NCI-H2107 treated with DMSO at 0.1 percent for 48 hours (cell line): ENCODE results near the gene ZNF521.

ENCODE experiments used
- DNase-seq: peaks from one replicate; lab custom pipeline; 2025; ENCODE audit not compliant: unreplicated experiment; lab: John Stamatoyannopoulos, UW

ZNF521 gene

DNA sequence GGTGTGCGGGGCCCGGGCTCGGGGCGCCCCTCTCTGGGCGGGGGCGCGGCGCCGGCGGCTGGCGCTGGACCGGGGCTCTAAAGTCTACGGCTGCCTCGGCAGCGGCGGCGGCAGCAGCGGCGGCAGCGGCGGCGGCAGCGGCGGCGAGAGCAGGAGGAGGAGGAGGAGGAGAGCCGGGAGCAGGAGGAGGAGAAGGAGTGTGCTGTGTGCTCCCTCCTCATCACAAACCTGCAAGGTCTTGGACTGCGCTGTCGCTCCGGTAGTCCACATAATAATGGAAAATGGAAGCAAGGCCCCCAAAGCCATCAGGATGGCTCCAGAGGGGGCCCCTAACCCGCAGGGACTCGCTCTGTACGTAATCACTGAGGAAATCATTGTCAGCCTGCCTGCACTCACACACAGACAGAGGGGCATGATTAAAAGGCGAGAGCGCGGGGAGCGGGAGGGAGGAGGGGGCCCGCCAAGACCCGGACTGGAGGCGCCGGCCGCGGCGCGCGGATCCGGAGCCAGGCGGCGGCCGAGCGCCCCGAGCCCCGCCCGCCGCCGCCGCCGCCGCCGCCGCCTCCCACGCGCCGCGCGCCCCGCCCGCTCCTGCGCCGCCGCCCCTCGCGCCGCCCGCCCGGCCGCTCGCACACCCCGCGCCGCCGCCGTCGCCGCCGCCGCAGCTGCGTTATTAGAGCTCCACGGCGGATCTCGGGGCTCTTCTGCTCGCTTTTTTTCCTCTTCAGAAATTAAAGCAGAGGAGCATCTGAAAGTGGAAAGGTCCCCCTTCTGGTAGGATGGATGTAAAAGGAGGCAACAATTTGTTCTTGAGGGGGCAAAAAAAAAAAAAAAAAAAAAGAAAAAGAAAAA is at the start of gene ZNF521:
Gene ZNF521, minus strand, starts transcription at position 390 of the 852 bp plus-strand sequence. CDS start 1,220 bp downstream, outside the sequence.
- DNase-seq = peak; percentile 33

DNA sequence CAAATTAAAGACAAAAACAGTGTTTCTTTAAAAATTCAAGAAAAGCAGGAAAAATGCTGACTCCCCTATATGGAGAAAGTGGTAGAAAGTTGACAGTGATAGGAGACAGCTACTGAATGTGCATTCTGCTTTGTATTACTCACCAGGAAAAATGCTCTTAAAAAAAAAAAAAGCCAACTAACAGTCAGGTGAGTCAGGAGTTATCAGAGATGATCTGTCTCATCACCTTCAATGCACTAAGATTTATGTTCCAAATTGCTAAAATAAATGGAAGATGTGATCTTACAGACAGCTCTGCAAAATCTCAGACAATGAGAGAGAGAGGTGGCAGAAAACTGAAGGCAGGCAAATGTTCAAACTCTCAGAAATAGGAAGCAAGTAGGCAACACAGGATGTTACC is 47.6 kb upstream of the ZNF521 start:
- DNase-seq = no peak

GRCh38 chr18:25392192-25392591 is 40.2 kb upstream of the ZNF521 start:
- DNase-seq = no peak

DNA sequence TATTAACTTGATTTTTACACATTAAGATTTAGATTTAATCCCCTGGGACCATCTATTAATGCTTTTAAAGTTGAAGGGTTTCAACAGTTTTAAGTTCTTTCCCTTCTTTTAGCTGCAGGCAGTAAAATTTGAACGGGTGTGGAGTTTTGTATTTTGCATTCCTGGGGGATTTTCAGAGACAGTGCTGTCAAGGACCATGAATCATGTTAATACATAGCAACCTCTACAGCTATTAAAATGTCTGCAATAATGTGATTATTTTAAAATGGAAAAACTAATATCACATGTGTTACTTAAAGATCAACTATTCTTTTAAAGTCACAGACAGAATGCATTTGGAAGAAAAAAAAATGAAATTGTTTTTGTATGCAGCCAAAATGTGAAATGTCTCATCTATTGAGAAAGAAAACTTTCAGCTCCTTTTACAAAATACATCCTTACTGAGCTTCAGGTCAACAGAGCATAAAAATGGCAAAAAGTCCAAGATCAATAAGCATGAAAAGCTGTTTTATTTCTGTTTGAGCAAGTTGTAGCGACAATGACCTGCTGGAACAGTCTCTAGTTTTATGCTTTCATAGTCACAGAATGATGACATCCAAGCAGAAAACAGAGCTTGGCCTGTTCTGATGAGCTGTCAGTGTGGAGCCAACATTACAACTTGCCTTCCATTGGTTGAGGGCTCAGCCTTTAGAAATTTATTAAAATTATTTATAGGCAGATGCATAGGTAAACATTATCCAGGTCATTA is 21.6 kb upstream of the ZNF521 start:
- DNase-seq = no peak

- DNase-seq = no peak
Measured at GRCh38 chr18:25370391-25370790, 18.4 kb upstream of the ZNF521 start.

- DNase-seq = no peak
Measured at GRCh38 chr18:25365242-25365641, 13.3 kb upstream of the ZNF521 start.

- no peak for DNase-seq
Measured at GRCh38 chr18:25364732-25365131, 12.8 kb upstream of the ZNF521 start.

DNA sequence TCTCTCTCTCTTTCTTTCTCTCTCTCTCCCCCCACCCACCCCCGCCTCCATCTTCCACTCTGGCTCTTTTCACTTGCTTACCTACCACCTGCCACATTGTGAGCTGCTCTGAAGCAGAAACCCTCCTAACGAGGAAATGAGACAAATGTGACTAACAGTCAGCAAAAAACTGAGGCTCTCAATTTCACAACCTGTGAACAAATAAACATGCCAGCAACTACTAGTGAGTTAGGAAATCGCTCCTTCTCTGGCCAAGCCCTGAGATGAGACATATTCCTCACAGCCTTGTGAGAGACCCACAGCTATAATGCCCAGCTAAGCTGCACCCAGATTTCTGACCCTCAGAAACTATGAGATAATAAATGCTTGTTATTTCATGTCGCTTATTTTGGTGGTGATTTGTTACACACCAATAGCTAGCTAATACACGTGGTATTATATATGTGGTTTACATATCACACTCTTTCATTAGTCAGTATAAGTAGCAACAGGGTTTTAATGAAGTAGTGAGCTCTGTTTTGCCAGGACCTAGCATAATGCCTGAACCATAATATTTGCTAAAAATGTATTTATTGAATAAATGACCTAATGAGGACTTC is 8.4 kb upstream of the ZNF521 start:
- DNase-seq = no peak

- no peak for DNase-seq
Measured at GRCh38 chr18:25353080-25353479, 1.1 kb upstream of the ZNF521 start.

GRCh38 chr18:25352629-25353005 is 651 bp upstream of the ZNF521 start:
- DNase-seq = no peak

GRCh38 chr18:25351280-25351775 is 638 bp downstream of the ZNF521 start:
- DNase-seq = no peak

DNA sequence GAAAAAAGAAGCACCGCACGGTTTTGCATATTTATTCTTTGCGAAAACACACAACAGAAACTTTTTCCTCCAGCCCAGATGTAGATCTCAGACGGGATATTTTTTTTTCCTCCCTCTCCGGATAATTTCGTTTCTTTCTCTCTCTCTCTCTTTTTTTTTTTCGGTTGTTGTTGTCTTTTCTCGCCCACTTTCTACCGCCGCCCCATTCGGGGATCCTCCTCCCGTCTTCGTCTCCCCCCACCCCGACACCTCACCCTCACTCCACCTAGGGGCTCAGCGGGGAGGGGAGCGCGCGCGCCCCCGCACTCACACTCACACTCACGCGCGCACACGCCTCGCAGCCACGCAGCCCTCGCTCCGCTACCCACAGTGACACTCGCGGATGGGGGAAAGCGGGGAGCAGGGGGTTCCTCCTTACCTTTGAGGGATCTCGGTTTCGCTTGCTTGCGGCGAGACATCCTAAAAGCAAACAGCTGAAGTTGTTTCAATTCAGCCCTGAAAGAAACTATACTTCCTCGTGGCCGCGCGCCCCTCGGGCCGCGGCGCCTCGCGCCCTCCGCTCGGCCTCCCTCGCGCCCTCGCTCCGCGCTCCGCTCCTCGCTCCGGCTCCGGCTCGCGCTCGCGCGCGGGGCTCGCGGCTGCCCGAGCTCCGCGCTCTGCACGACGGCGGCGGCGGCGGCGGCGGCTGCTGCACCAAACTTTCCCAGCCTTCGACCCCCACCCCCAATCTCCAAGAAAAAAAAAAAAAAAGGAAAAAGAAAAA is 1.3 kb downstream of the ZNF521 start:
- no peak for DNase-seq

DNA sequence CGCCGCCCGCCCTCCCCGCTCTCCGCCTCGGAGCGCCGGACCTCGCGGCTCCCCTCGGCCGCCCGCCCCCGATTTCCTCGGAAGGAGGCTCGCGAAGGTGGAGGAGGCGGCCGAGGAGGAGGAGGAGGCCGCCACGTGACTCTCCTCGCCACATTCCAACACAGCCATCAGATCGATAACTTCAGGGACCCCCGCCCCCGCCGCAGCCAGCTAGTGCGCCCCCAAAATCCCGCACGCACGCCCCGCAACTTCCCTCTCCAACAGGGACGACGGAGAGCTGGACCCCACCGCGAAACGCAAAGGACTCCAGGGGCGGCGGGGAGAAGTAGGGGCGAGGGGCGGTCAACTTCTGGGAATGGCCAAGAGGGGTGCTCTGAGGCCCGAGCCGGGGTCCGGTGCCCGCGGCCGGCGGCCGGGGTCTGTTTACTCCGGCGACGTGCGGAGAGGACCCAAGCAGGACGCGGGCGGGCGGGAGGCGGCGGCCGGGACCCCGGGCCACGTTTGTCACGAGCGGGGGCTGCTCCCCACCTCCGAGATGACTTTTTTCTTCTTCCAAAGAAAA is 2.0 kb downstream of the ZNF521 start:
- DNase-seq = no peak

GRCh38 chr18:25349131-25349925 is 2.6 kb downstream of the ZNF521 start:
- no peak for DNase-seq

GRCh38 chr18:25348386-25349130 is 3.4 kb downstream of the ZNF521 start:
- no peak for DNase-seq

DNA sequence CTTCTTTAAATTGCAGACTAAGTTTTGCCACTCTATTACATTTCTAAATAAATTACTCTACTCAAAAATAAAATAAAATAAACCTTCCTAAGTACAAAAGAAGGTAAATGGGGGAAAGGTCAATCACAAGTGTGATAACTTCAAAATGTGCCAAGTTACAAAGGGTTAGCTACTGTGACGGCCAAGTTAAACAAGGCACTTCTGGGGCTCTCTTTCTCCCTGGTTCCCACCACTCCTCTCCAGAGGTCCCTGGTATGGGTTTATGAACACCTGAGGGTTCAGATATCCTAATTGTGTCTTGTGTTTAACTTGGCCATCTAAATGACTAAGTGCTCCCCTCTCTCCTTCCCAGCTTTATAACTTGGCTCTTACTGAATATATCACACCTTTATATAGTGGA is 5.4 kb downstream of the ZNF521 start:
- DNase-seq = no peak

DNA sequence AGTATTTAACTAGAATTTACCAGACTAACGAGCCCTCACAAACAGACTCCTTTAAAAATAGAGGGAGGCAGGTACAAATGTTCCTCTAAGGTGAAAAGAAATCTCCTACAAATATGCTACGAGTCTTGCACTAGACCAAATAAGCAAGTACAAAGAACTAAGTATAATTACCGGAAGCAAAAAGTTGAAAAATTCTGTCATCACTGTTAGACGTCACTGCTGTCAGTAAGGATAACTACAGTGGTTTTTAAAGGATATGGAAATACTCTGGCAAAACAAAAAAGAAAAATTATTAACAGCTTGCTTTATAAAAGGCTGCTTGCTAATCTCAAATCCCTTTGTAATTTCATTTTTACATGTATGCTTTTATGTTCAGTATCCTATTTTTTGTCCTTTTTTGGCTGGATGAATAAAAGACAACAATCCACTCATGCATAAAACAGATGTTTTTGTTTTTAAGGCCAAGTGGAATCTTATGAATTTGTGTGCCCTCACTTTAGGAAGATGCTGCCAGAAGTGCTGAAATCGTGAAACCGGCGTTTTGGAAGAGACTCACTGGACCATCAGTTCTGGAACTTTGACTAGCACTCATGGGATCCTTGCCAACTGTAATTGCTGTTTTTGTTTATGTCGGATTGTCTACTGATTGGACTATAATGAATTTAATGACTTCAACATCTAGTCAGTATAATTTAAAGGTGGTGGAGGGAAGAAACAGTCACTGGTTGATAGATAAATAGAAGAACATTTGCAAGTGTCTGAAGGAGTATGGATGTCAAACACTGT is 6.7 kb downstream of the ZNF521 start:
- DNase-seq = no peak

GRCh38 chr18:25341831-25342230 is 10.1 kb downstream of the ZNF521 start:
- DNase-seq = no peak
